GM13977 (cell line): ENCODE results near the gene C1QL2.

ENCODE experiments used
- DNase-seq: peaks from one replicate; pipeline ENCODE4 v3.0.0; 2012; ENCODE audit warnings: low spot score
- in situ Hi-C: fragments of 300-500 bp; cut with MboI; formaldehyde crosslinking; loops from one replicate; pipeline ENCODE4 v1.12.0; 2022; ENCODE audit warnings: low sequenced_read_pairs, low pct_unique_long_range_greater_than_20kb, mixed read lengths, inconsistent platforms; ENCODE audit not compliant: unreplicated experiment
- TF ChIP-seq, protein P1 (sequence below): IDR thresholded peaks from 2 replicates; pipeline ENCODE4 v1.5.1; 2012; ENCODE audit warnings: mild to moderate bottlenecking, control low read depth; ENCODE audit not compliant: insufficient read depth; ENCODE audit errors: extremely low read depth, missing control alignments

Gene C1QL2

DNA sequence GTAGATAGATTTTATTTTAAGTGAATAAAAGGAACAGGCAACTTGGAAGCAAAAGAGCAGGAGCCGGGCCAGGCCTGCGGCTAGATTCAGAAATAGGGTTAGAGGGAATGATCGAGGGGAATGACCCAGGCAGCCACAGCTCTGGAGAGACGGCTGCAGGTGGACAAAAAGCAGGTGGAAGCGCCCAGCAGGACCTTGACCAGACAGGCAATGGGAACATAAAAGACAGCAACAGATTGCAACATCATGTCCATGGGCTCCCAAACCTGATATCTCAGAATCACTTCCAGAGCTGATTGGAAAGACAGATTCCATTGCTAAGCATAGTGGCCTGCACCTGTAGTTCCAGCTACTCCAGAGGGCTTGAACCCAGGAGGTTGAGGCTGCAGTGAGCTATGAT lies 36.5 kb upstream of the C1QL2 start:
- in situ Hi-C loops, result no loop called here
- DNase-seq, result no peak
- TF ChIP-seq, protein P1, sequence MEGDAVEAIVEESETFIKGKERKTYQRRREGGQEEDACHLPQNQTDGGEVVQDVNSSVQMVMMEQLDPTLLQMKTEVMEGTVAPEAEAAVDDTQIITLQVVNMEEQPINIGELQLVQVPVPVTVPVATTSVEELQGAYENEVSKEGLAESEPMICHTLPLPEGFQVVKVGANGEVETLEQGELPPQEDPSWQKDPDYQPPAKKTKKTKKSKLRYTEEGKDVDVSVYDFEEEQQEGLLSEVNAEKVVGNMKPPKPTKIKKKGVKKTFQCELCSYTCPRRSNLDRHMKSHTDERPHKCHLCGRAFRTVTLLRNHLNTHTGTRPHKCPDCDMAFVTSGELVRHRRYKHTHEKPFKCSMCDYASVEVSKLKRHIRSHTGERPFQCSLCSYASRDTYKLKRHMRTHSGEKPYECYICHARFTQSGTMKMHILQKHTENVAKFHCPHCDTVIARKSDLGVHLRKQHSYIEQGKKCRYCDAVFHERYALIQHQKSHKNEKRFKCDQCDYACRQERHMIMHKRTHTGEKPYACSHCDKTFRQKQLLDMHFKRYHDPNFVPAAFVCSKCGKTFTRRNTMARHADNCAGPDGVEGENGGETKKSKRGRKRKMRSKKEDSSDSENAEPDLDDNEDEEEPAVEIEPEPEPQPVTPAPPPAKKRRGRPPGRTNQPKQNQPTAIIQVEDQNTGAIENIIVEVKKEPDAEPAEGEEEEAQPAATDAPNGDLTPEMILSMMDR, result no peak

DNA sequence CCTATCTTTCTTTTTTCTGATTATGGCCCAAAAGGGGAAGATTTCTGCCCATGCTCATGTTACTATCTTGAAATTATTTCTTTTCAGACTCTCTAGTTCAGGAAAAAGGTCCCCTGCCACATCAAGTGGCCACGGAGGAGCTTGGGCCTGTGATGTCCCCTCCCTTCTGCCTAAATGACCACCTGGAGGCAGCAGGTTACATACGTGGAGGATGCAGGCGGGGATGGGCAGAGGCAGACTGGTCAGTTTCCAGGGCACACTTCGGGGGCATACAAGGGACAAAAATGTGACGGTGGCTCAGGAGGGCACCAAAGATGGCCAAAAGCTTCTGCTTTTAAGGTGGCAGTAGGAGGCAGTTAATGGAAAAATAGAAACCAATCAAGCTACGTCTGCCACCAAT lies 34.3 kb upstream of the C1QL2 start:
- no peak for DNase-seq
- in situ Hi-C loops, result no loop called here
- TF ChIP-seq, protein P1, result no peak

DNA sequence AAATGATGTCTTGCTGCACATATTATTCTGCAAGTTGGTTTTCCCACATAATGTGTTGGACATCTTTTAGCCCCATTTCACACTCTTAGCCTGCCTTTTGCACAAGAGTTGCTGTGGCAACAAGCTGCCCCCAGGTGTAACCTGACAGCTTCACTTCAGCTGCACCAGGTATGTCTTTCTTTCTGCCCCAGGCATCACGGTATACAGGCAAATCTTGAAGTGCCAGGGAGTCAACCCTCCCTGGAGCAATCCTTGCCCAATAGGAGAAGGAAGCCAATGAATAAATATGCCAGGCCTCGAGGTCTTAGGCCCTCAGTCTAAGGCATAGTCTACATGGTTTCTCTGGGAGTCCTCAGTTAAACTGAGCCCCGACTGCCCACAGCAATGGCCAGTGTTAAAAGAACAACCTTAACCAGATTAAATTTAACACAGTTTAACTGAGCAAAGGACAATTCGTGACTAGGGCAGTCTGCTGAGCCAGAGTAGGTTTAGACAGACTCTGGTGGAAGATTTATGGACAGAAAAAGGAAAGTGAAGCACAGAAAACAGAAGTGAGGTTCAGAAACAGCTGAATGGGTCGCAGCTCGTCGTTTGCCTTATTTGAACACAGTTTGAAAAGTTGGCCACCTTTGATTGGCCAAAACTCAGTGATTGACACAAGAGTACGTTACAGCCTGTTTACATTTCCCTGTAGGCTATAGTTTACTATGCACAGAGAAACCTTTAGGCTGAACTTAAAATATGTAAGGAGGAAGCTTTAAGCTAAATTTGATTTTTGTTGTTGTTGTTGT lies 32.0 kb upstream of the C1QL2 start:
- DNase-seq, result no peak
- TF ChIP-seq, protein P1, result no peak
- in situ Hi-C loops, result no loop called here

DNA sequence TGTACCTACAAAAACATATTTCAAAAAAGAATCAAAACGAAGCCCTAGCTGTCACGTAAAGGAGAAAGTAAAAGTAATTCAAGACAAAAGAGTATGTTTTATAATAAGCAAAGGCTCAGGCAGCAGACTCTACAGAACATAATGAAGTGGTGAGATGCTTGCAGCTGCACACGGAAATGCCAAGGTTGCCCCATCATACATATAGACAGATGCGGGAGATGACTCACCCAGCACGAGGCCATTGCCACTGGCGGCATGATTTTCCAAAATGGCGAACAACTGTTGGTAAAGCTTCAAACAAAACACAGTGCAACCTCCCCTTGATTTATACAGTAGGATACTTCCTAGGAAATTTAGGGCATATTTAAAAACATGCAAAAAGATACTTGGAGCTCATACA lies 26.0 kb upstream of the C1QL2 start:
- DNase-seq, result no peak
- TF ChIP-seq, protein P1, result no peak
- in situ Hi-C loops, result no loop called here

DNA sequence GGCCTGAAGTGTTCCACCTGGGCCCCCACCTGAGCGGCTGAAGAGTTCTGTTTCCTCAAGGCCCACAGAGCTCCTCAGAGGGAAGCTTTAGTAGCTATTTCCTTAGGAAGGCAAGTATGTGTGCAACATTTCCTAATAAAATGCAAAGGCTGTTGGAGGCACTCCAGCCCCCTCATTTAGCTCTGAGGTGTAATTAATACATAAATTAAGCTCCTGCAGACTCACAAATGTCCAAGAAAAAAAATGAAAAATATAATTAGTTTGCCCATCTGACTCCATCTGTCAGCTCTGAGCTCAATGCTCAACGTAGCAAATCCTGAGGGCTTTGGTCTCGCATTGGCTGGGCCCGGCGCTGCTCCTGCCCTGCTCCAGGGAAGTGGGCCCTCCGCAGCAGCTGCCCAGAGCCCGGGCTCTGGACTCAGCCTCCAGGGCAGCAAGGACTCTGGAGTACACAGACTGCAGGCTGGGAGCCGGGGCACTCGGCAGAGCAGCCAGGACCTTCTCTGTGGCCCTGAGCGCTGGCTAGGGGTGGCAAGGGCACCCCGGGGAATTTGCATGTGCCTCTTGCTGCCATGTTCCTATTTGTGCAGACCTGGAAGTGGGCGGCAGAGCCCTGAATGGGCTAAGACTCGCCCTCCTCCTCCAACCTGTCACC lies 23.4 kb upstream of the C1QL2 start:
- no peak for DNase-seq
- in situ Hi-C loops, result no loop called here
- TF ChIP-seq, protein P1, result no peak

DNA sequence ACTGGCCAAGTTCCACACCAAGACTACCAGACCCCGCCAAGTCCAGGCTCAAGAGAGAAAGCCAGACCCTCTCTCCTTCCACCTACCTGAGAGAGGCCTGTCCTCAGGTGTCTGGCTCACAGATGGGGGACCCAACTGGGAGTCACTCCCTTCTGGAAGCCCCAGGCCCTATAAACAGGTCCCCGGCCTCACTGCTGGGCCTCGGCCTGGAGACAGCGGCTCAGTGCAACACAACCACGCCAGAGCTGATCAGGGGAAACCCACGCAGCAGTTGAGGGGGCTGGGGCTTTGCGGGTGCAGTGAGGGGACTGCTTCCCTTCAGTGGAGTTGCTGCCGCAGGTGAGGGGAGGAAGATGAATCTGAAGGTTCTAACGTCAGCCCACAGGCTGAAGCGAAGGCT lies 22.8 kb upstream of the C1QL2 start:
- TF ChIP-seq, protein P1, result no peak
- in situ Hi-C loops, result no loop called here
- DNase-seq, result no peak
